Fibroblast of villous mesenchyme (primary cell): ENCODE results near the gene CDH13. TPM values are rescaled to one million over a fixed set of nuclear protein-coding genes. Genes with fewer than 3 reads are reported as not detected.

Experiments used
- DNase-seq: peaks from one replicate; pipeline ENCODE4 v3.0.0-alpha.2; 2010; ENCODE audit warnings: low read depth
- H3K4me3 ChIP-seq: 2 replicates; pipeline ENCODE4 v1.5.1; 2011; ENCODE audit warnings: low read depth, mild to moderate bottlenecking, low read length
- total RNA-seq: library from RNA; depleted of rRNA; stranded (reverse); fragments of >200 nt; gene quantifications from 2 replicates; pipeline ENCODE4 v1.2.3, GENCODE V29; 2012
- TF ChIP-seq, protein P1 (sequence below): IDR thresholded peaks from 2 replicates; pipeline ENCODE4 v1.5.1; 2012; ENCODE audit warnings: low read depth, mild to moderate bottlenecking, low read length; ENCODE audit not compliant: insufficient read depth

Gene CDH13
- total RNA-seq, 1 donor: 47.5 TPM

DNA sequence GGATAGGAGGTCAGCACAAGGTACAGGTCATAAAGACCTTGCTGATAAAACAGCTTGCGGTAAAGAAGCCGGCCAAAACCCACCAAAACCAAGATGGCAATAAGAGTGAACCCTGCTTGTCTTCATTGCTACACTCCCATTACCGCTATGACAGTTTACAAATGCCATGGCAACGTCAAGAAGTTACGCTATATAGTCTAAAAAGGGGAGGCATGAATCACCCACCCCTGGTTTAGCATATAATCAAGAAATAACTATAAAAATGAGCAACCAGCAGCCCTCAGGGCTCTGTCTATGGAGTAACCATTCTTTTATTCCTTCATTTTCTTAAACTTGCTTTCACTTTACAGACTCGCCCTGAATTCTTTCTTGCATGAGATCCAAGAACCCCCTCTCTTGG lies 1180.0 kb downstream of the CDH13 start:
- H3K4me3 ChIP-seq: no peak overlapping the region
- TF ChIP-seq, protein P1, sequence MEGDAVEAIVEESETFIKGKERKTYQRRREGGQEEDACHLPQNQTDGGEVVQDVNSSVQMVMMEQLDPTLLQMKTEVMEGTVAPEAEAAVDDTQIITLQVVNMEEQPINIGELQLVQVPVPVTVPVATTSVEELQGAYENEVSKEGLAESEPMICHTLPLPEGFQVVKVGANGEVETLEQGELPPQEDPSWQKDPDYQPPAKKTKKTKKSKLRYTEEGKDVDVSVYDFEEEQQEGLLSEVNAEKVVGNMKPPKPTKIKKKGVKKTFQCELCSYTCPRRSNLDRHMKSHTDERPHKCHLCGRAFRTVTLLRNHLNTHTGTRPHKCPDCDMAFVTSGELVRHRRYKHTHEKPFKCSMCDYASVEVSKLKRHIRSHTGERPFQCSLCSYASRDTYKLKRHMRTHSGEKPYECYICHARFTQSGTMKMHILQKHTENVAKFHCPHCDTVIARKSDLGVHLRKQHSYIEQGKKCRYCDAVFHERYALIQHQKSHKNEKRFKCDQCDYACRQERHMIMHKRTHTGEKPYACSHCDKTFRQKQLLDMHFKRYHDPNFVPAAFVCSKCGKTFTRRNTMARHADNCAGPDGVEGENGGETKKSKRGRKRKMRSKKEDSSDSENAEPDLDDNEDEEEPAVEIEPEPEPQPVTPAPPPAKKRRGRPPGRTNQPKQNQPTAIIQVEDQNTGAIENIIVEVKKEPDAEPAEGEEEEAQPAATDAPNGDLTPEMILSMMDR: no peak
- DNase-seq: no peak

DNA sequence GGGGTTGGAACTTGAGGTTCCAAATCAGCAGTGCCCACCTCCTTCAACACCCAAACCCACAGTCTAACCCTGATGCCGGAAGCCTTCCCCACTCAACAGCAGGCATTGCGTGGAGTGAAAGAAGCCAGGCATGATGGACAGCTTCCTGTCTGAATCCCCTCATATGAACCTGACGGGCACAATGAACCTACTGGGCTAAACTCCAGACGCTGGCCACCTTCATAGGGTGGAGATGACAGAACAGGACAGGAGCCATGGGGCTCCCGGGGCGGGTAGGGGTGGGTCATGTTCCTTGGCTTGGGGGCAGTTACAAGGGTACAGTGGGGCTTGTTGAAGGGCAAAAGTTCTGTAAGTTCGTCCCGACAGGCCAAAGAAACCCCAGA lies 1180.5 kb downstream of the CDH13 start:
- TF ChIP-seq, protein P1: no peak
- H3K4me3 ChIP-seq: peak overlapping the region; percentile 33
- DNase-seq: no peak

DNA sequence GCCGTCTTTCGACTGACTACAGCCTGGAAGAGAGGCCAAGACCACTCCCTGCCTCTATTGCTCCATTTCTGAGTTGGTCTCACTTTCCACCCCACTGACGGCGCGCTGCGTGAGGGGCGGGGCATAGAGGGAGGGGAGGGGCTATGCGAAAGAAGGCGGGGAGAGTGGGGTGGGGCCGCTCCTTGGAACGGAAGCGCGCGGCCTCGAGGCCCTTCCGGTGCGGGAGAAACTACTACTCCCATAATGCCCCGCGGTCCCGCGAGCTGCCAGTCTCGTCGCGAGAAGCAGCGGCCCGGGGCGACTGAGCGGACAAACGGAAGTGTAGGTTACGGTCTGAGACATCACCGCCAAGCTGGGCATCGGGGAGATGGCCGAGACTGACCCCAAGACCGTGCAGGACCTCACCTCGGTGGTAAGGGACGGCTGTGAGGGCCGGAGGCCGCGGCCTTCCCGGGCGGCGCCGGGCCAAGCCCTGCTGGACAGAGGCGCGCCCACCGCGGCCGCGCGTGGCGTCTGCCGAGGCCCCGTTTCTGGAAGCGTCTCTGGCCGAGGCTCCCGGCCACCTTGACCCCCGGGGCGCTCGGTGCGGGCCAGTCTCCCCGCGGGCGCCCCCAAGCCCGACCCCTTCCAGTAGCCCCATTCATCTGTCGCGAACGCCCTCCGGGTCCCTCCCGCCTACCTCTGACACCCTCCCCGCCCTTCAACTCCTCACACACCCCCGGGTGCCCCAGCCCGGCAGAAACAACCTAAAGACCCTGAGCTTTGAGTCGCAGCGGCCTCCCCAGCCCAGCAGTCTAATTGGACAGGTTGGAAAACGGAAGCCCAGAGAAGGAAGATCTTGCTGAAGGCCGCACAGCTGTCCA lies 1181.2 kb downstream of the CDH13 start, which contains the start of gene HSBP1:
TSS of gene HSBP1 (plus strand) at position 269 of the 863 bp plus-strand sequence. CDS start at position 368, 99 bp downstream.
- peak; percentile 91 for DNase-seq
- H3K4me3 ChIP-seq: peak within 1 kb of the TSS; percentile 91
- TF ChIP-seq, protein P1: no peak

DNA sequence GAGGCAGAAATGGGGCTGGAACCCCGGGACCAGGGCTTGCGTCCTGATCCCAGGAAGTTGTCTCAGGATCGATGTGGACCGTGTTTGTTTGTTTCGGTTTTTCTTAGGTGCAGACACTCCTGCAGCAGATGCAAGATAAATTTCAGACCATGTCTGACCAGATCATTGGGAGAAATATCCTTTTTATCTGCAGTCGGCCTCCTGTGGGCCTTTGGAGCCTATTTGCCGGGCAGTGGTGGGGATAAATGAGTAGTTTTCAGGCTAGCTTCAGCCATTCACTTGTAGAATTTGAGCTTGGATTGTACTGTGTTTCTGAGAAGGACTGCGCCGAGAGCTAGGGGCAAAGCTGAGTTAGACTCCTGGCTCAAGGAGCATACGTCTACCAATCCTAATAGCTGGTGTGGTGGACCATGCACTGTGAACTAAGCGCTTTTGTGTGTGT lies 1181.8 kb downstream of the CDH13 start:
- DNase-seq: no peak
- TF ChIP-seq, protein P1: no peak
- peak overlapping the region; percentile 91 for H3K4me3 ChIP-seq

DNA sequence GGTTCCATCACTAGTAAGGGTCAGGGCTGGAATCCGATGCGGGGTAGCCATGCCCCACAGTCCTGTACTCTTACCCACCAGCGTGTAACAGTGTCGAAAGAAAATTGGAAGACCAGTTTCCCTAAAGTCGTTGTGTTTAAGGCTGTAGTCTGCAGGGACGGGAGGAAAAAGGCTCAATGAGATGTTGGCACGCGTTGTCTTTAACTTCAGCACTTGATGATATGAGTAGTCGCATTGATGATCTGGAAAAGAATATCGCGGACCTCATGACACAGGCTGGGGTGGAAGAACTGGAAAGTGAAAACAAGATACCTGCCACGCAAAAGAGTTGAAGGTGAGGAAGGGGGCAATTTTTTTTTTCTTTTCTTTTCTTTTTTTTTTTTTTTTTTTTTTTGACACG lies 1182.3 kb downstream of the CDH13 start:
- no peak for DNase-seq
- TF ChIP-seq, protein P1: no peak
- H3K4me3 ChIP-seq: peak overlapping the region; percentile 91

DNA sequence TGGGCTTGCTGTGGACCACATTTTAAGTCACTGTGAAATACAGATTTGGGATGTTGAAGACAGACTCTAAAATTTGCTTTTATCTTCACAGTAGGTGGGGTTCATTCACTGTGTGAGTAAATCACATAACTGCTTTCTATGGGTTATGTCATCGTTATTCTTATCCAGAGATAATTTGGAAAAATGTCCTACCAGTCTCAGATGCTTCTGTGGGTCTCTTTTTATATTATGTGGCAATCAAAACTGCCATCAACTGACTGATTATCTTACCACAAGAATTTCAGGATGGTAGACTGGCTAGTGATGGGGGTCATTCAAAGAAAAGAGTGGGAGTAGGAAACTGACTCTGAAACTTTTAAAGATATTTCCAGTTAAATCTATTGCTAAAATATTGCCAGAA lies 1184.1 kb downstream of the CDH13 start:
- no peak for DNase-seq
- TF ChIP-seq, protein P1: no peak
- H3K4me3 ChIP-seq: no peak overlapping the region
